Endometrium (tissue), 2 donors: ENCODE results near the gene PRICKLE2.

ENCODE experiments used
- FAIRE-seq: peaks from 2 replicates; lab custom pipeline; 2012; peaks lifted over from hg19 to GRCh38; lab: Jason Lieb, UNC
- donor health status: control.
- donor health status: control.

PRICKLE2 gene

DNA sequence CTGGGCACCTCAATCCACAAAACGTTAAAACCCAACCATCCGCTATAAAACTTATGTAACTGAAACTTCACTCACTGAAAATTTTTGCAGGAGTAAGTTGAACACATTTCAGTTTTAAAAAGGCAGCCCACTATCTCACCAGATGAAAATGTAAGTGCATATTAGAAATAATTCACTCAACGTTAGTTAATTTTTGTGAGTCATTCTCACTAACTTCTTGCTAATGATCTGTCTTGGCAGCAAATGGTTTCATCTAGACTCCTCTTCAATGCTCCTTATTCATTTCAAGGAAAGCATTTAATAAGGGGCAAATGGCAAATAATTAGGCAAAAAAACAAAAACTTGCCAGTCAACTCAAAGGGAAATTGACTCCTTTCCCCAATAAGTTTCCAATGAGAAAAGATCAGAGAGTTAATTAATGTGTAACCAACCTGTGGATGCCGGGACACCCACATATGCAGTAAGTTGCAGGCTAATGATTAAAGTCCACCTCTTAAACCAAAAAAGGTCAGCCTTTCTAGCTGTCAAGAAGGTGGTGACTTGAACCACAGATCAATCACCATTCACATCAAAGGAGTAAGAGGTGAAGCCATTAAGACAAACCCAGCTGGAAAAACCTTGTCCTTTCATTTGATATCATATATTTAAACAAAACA lies 22.9 kb upstream of the PRICKLE2 start:
- no peak for FAIRE-seq

DNA sequence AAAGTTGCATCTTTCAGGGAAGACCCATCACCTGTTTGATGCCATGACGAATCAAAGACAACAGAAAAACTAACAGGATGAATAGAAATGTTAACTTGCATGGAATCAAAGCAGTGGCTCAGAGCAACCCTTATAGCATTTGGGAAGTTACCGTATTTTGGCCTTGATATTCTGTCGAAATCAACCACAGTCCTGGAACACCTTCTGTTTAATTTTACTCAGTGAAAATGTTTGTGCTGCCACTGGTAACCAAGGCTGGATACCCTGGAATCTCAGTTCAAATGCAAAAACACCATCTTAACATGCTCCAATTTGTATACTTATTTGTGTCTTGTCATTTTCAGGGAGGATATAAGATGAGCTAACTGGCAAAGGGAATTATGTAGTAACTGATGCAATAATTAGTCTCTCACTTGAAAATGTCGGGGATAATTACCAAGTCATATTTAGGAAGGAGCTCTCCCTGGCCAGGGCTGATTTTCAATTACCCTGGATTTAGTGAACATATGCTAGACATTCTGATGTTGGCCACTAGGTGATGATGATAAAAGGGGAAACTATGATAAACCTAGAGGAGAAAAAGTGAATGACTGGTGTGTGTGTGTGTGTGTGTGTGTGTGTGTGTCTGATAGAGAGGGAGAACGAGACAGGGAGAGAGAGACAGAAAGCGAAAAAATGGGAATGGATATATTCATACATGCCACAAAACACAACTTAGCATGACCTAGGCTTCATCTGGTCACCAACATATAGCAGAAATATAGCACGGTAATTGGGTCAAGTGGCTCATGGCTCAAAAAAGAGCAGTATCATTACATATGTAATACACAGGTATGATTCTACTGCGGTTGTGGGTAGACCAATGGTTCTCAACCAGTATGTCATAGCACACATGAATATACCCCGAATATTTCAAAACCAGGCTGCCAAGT lies 19.0 kb upstream of the PRICKLE2 start:
- no peak for FAIRE-seq

DNA sequence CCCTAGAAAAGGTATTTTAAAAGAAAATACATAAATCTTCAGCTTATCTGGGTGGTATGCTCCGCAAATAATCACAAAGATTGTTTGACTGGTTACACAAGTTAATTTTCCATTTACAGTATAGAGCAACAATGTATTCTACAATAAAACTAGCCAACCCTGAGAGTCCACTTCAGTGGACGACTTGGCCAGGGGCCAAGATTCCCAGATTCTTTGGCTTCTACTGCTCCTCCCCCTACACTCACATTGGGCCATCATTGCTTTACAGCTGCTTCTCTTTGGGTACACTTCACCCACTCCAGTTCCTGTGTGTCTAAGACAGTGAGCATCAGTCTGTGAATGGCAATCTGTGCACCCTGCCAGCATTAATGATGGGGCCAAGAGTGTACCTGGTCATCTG lies 17.2 kb upstream of the PRICKLE2 start:
- no peak for FAIRE-seq

DNA sequence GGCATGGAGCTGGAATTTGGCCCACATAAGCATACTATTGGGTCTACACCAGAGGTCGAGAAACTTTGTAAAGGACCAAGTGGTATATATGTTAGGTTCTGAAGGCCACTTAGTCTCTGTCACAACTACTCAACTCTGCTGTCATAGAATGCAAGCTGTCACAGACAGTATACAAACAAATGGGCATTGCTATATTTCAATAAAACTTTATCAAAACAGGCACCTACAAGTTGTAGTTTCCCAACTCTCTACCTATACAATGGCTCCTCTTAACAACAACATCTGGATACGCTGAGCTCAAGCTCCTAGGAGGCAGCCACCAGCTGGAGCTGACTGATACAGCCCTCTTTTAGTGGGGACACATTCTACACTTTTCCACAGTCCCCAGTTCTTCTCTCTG lies 15.7 kb upstream of the PRICKLE2 start:
- FAIRE-seq = no peak

DNA sequence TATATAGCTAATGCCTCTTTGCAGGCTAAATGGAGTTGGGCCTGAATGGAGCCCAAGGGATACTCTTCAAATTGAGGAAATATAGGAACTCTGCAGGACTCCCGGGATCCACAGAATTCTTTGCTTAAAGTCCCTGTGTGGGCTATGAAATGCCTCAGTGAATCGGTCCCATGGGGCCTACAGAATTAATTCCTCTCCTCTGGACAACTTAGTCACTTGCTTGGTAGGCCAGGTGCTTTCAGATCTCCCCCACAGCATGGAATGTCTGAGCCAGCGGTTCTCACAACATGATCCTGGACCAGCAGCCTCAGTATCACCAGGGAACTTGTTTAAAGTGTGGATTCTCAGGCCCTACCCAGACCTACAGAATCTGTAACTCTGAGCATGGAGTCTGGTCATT lies 15.1 kb upstream of the PRICKLE2 start:
- no peak for FAIRE-seq

DNA sequence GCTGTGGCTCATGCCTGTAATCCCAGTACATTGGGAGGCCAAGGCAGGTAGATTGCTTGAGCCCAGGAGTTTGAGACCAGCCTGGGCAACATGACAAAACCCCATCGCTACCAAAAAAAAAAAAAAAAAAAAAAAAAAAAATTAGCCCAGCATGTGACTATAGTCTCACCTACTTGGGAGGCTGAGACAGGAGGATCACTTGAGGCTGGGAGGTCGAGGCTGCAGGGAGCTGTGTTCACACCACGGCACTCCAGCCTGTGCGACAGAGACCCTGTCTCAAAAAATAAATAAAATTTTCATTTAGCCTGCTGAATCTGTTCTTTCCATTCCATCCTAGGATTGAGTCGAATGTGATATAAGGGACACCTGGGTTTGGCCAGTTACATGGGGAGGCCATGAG lies 14.6 kb upstream of the PRICKLE2 start:
- no peak for FAIRE-seq

DNA sequence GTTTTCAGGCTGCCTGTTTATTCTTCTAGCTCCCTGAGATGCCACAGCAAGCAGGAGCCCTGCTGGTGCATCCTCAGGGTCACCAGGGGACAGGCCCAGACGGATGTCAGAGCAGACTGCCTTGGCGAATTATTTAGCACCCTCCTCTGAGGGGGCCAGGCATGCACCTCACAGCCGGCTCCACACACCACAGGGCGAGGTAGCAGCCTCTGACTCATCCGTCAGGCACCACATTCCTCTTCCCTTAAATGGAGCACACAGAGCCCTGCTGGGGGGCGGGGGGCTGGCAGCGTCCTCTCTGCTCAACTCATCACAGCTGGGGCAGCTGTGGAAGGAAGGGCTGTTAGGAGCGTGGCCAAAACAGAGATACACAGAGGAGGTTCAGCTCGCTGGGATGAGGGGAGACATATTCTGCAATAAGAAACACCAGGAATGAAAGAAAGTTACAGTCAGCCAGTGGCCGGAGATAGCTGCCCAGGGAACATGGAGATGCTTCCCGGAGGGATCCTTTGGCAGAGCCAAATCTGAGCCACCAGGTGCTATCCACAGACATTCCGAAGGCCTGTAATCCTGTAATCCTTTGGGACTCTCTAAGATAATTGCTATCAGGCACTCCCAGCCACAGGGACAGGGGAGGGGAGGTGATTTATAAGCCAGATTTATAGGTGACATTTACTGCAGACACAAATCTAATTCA lies 13.9 kb upstream of the PRICKLE2 start:
- no peak for FAIRE-seq

DNA sequence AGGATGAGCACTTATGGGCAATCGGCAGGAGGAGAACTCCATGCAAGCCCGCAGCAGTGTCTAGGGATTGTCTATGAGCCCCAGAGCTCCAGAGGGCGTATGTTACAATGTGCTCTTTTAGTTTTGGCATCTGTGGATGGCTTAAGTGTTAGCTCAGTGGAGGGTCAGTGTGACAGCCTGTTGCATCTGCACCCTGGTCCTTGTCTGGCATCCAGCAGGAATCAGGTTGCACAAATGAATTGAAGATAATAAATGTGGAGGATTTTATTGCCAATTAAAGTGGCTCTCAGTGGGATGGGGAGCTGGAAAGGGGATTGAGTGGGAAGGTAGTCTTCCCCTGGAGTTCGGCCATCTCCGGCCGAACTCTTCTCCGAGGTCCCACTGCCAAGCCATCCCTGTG lies 11.8 kb upstream of the PRICKLE2 start:
- FAIRE-seq = no peak

DNA sequence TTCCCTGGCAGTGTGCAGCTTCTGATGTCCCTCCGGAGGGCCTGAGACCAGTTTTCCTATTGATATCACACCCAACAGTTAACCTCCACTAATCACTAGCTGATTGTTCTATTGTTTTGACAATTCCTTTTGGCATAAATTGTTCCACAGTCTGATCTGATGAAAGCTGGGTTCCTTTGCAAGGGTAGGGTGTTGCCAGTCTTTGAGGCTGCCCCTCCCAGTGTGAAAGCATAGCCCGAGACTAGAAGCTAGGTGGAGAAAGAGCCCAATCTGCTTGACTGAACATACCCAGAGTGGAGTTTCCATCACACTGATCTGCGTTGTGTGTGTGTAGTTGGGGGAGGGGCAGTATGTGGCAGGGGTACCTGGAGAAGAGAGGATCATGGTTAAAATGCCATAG lies 10.3 kb upstream of the PRICKLE2 start:
- no peak for FAIRE-seq

DNA sequence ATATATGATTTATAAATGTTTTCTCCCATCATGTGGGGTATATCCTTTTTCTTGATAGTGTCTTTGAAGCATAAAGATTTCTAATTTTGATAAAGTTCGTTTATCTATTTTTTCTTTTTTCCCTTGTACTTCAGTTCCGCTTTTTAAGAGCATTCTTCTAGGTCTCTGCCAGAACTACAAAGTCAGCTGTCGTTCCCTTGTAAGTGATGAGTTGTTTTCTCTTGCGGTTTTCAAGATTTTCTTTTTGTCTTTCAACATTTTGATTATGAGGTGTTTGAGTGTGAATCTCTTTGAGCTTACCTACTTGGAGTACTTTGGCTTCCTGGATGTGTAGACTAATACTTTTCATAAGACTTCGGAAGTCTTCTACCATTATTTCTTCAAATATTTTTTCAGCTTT lies 9.3 kb upstream of the PRICKLE2 start:
- no peak for FAIRE-seq

DNA sequence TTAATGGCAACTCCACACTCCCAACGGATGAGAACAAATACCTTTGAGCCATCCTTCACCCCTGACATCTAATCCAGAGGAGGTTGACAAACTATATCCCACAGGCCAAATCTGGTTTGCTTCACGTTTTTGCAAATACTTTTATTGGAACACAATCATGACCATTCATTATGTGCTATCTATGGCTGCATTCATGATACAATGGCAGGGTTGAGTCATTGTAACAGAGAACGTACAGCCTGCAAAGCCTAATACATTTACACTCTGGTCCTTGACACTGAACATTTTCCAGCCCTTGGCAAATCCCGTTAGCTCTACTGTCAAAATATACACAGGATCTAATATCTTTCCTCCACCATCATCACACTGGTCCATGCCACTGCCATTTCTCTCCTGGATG lies 7.6 kb upstream of the PRICKLE2 start:
- FAIRE-seq = no peak

DNA sequence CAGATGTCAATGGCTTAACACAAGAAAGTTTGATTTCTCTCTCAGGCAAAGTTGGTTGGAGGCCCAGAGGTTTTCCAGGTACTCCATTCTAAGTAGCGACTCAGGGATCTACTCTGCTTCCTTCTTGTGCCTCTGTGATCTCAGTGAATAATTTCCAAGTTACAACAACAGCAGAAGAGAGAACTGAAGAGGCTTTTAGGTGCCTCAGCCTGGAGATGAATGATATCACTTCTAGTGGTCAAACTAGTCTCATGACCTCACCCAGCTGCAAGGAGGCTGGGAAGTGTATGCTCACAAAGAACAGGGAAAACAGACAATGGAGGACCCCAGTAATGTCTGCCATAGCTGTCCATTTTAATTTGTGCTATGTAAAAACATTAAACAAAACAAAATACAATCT lies 4.6 kb upstream of the PRICKLE2 start:
- no peak for FAIRE-seq

DNA sequence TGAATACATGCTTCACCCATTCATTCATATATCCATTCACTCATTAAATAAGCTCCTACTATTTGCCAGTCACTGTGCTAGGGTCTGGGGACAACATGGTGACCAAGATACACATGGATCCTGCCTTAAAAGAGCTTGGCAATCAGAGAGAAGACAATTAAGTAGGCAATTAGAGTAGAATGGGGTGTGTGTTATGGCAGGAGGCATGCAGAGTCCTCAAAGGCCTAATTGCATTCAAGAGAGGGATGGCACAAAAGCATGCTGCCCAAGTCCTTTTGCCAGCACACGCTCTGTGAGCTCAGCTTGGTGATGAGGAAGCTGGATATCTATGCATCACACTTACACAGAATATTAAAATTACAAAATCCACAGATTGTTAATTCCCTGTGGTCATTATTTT lies 2.8 kb upstream of the PRICKLE2 start:
- no peak for FAIRE-seq

DNA sequence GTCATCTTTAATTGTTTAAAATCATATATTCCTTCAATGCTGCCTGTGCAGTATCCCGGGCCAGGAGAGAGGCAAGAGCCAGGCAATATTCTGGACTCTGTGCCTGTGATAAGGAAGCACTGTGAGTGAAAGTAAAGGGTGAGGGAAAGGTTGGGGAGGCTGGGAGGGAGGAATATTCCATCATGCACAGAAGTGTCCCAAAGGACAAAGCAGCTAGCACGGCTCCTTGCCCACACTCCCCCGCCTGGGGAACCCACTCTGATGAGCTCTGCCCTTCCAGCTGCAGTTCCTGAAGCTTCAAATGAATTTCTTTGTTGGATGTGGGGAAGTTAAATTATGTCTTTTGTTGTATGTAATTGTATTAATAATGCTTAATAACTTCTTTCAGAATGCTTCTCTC lies 1.5 kb upstream of the PRICKLE2 start:
- FAIRE-seq = no peak

DNA sequence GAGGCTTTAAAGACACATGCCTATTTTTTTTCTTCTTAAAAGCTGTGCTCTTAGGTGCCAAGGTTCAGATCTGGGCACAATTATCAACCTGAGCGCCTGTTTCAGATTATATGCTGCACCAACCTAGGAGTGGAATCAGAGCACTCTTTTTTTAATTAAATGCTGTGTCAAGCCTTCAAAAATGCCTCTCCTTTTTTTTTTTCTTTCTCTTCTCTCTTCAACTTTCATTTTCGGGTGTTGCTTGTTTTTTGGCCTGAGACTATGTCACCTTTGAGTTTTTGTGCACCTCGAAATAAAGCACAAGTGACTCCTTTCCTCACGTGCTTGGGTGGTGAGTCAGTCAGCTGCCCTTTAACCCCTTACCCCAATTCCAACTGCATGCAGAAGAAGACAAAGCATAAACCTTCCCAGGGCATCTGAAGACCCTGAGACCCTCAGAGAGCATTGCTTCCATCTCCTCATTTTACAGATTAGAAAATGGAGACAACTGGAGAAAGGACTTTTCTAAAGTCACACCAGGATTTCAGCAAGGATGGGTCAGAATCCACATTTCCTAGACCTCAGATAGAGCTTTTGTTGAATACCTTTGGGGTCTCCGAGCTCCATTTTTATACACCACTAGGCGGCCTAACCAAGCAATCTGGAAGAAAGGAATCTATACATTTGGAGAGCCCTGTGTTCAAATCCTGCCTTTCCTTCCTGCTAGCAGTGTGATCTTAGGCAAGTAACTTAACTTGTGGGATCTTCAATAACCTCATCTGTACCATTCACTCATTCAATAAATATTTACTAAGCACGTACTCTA lies 631 bp upstream of the PRICKLE2 start:
- no peak for FAIRE-seq

DNA sequence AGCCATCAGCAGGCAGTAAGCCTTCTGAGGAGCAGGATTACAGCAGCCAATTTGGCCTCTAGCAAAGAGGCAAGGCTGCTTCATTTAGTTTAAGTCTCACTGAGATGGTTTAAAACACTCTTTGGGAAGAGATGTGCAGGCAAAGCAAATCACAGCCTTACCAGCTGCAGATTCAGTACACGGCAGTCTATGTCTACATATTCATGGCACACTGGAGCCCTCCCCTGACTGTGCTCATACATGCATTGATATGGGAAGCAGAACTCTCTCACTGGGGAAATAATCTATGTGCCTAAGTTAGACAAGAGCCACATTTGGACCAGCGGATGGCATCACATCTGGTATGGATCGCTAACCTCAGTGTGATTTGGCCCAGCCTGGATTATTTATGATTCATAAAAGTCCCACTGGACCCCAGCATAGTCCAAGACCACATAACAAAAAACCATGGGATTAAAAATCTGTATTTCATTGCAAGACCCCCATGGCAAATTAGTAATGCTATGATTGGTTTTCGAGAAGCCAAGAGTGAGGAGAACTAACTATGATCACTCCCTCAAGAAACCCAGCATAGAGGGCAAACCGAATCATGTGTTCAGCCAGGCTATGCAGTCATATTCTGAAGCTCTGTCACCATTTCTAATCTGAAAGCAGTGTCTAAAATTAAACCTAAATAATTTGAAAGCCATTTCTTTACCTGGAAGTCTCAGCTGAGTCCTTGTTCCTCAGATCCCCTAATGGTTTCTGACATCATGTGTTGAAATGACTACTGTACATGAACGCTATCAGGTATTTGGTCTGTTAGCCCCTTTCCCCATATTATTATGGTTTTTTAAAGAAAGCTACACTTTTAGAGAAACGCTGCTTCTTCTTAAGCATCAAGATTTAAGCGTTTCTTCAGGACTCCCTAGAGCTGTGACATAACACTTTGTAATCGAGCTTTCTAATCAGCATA lies 1.2 kb downstream of the PRICKLE2 start:
- no peak for FAIRE-seq

DNA sequence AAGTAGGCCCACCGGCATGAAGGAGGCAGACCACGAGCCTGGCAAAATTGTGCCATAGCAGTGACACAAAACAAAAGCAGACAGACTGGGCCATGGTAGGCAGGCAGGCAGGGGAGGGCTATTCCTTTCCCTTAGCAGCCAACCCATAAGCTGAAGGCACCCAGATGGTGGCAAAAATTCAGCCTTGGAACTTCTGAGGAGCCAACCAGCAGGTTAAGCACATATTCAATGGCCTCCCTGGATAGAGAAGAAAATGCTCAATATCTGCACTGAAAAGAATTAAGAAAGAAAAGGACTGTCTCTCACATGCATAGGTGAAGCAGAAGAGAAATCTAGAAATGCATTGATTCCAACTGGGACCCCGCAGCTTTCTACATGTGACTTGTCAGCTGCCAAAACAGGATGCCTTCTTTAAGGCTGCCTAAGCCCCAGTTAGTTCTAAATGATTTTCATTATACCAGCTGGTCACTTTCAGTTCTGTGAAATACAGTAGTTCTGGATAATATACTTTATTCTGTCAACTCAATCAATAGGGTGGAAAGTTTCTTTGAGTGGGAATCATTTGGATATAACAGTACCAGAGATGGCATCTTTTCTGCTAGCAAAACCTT lies 2.7 kb downstream of the PRICKLE2 start:
- no peak for FAIRE-seq

DNA sequence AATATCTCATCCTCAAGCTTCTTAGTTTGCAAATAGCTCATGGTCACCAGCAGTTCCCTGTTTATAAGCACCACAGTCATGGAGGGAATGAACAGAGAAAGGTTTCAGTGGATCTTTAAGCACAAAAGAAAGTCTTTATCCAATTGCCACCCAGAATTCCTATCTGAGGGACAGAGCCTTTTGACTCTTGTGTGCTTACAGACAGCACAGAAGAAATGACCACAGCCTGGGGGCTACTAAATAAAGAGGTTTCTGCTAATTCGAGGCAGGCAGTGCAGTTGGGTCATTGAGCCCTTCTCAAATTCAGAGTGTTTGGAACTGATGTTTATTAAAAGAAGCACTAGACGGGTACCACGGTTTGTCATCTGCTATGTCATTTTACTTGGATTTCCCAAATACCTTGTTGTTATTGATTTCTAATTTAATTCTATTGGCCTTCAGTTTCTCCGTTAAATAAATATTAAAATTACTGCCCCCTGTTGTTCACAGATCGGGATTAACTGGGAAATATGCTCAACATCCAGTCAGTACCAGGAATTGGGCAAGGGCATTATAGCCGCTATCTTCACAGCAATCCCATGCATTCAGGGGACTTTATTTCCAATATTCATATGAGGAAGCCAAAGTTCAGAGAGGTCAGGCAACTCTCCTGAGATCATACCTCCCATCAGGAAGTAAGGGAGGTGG lies 3.6 kb downstream of the PRICKLE2 start:
- no peak for FAIRE-seq

DNA sequence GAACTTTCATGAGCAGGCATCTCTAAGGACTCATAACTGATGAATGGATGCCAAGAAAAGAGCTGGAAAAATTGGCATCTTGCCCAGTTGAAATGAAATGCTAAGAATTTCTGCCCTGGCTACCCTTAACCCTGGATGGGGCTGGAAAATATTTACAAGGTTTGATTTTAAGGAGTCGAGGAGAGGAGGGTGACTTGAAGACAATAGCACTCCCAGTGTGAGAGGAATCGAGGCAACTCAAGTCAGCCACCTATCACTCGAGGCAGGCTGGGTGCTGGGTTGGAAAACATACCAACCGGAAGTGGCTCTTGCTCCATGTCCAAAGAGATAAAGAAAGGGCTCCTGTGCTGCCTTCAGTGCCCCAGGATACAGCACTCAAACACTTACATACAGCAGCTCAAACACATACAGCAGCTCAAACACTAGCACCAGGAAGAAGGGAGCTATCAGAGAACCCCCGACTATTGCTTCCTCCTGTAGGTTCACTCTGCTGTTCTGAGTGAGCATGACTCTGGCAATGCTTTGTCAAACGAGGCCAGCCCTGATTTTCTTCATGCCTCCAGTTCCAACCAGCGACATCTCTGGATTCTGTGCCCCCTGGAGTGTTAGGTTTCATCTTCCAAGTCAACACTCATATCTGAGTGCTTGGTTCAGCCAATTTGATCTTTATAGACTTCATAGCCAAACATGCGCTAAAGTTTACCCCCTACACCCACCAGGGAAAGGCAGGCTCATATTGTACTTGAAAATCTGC lies 4.9 kb downstream of the PRICKLE2 start:
- no peak for FAIRE-seq
